ENCODE data around the gene ATP8B1. TPM values are rescaled to one million over a fixed set of nuclear protein-coding genes. Genes with fewer than 3 reads are reported as not detected.
"Not testable (repeated sequence)": the region's sequence is repeated elsewhere in the genome, so short reads cannot be mapped to it uniquely, and the experiment has no call there.

Gene ATP8B1
- total RNA-seq: 53.4 and 109 TPM in 2 replicates
- polyA plus RNA-seq: 125 and 153 TPM in 2 replicates
- 58.7 and 73.2 TPM in 2 replicates for polyA plus RNA-seq (2012)
- 71.4 and 106 TPM in 2 replicates for polyA minus RNA-seq (ENCODE audit: low replicate concordance)

DNA sequence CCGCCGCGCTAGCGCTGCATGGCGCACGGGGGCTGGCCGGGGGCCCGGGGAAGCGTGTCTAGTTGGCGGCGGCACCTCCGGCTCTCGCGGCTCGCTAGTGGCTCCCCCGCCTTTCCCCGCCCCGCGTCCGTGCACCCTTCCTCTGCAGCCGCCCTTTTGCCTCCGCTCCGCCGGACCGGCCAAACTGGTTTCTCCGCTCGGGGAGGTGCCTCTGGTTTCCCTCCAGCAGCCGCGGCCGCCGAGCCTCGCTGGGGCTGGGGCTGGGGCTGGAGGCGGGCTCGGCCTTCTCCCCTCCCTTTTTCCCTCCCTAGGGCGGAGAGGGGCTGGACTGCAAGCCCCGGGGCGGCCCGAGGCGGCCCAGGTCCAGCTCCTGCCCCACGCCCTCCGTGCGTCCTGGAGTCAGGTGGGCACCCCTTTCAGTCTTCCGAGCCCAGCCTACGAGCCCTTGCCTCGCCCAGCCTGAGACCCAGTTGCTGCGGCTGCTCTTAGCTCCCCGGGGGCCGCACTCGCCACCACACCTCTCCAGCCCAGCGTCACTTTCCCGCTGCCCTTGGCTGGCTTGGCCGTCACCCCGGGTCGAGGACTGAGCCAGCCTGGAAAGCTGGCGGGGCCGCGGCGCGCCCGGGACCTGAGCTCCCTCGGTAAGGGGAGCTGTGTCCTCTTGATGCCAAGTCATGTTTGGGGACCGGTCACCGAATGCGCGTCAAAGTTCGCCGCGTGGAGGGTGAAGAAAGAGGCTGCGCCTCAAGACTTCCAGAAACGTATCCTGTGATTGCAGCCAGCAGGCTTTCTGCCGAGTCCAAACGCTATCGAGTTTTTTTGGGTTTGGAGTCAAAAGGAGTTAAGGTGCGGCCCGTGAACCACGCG lies at the start of gene ATP8B1:
Gene ATP8B1, minus strand, starts transcription at position 213 of the 867 bp plus-strand sequence. CDS start 71,508 bp downstream, outside the sequence.
- peak; percentile 74 to 79 for DNase-seq (ENCODE audit: low read depth in 2 of 2)
- no peaks in the 10 kb centered on the region for H3K9me3 ChIP-seq (ENCODE audit: control insufficient read depth, insufficient read depth, low read depth, low read length)

DNA sequence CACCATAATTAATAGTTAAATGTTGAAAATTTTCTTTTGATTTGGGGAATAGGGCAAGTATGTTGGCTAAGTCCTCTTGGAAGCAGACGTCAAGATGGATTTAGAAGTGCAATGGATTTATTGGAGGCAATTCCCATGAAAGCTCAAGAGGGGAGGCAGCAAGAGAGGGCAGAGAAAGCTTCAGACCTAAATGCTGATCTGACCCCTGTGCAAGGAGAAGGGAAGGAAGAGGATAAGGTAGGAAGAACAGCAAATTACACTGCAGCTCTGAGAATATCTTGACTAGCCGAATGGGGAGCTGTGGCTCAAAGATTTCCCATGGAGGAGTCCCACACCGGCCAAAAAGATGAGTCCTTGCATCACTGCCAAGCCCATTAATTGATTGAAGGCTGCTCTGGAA lies 46.9 kb upstream of the ATP8B1 start:
- Histone ChIP-seq H3K9me3 (ENCODE audit: control insufficient read depth, insufficient read depth, low read depth, low read length) (no peaks in the 10 kb centered on the region), H4K20me1 (ENCODE audit: control insufficient read depth, extremely low read depth, insufficient read depth, low read length) (no peaks in the 10 kb centered on the region), H3K4me3 (replicated peaks in 1 of 4; ENCODE audit: control extremely low read depth in 1 of 4, insufficient read depth in 1 of 4, low read depth in 3 of 4, low read length in 4 of 4) (no peak overlapping the region)

More for the DNA sequence above, at the start of gene ATP8B1:
- Histone ChIP-seq H4K20me1 (ENCODE audit: control insufficient read depth, extremely low read depth, insufficient read depth, low read length) (peaks cover 3% of the 10 kb centered on the region), H3K4me2 (ENCODE audit: extremely low read depth, insufficient read depth, low read length) (peak within 1 kb of the TSS; percentile 89), H3K79me2 (ENCODE audit: control insufficient read depth, insufficient read depth, low read length) (peaks cover 68% of the 10 kb centered on the region), H2AFZ (ENCODE audit: low read length) (peak within 1 kb of the TSS; percentile 70), H3K27ac (ENCODE audit: insufficient read depth, low read length) (peak within 1 kb of the TSS; percentile 84), H3K9ac (ENCODE audit: insufficient read depth, low read length) (peak within 1 kb of the TSS; percentile 66), H3K4me3 (replicated peaks in 1 of 4; ENCODE audit: control extremely low read depth in 1 of 4, insufficient read depth in 1 of 4, low read depth in 3 of 4, low read length in 4 of 4) (peak within 1 kb of the TSS; percentile 74 to 99 (median 87)), H3K27me3 (ENCODE audit: control insufficient read depth, insufficient read depth, low read length) (no peaks in the 10 kb centered on the region), H3K4me1 (ENCODE audit: control insufficient read depth, extremely low read depth, insufficient read depth, low read length) (peaks cover 20% of the 10 kb centered on the region), H3K36me3 (ENCODE audit: control insufficient read depth, insufficient read depth, low read length) (peaks cover 4% of the 10 kb centered on the region)
- TF ChIP-seq EZH2 (IDR thresholded peaks at IDR 0.05; ENCODE audit: low read length, missing control alignments): no peak
- TF ChIP-seq, protein P1, sequence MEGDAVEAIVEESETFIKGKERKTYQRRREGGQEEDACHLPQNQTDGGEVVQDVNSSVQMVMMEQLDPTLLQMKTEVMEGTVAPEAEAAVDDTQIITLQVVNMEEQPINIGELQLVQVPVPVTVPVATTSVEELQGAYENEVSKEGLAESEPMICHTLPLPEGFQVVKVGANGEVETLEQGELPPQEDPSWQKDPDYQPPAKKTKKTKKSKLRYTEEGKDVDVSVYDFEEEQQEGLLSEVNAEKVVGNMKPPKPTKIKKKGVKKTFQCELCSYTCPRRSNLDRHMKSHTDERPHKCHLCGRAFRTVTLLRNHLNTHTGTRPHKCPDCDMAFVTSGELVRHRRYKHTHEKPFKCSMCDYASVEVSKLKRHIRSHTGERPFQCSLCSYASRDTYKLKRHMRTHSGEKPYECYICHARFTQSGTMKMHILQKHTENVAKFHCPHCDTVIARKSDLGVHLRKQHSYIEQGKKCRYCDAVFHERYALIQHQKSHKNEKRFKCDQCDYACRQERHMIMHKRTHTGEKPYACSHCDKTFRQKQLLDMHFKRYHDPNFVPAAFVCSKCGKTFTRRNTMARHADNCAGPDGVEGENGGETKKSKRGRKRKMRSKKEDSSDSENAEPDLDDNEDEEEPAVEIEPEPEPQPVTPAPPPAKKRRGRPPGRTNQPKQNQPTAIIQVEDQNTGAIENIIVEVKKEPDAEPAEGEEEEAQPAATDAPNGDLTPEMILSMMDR (conservative IDR thresholded peaks at IDR 0.05 in 1 of 2, IDR thresholded peaks at IDR 0.05 in 1 of 2; ENCODE audit: low read depth in 1 of 2, low read length in 2 of 2): no peak

DNA sequence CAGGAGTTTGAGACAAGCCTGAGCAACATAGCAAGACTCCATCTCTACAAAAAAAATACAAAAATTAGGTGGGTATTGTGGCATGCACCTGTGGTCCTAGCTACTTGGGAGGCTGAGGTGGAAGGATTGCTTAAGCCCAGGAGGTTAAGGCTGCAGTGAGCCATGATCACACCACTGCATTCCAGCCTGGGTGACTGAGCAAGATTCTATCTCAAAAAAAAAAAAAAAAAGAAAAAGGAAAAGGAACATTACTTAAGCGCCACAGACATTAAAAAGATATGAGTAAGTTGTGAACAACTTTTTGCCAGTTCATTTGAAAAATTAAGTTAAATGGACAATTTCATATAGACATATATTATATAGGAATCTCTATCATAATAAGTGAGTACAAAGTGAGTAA lies 45.3 kb upstream of the ATP8B1 start:
- DNase-seq (ENCODE audit: low read depth in 2 of 2): peak in 1 of 2 donors; percentile 60
- not testable (repeated sequence) for H3K79me2 ChIP-seq (ENCODE audit: control insufficient read depth, insufficient read depth, low read length); H3K9ac ChIP-seq (ENCODE audit: insufficient read depth, low read length); H4K20me1 ChIP-seq (ENCODE audit: control insufficient read depth, extremely low read depth, insufficient read depth, low read length); H3K27me3 ChIP-seq (ENCODE audit: control insufficient read depth, insufficient read depth, low read length); H3K4me3 ChIP-seq (replicated peaks in 1 of 4; ENCODE audit: control extremely low read depth in 1 of 4, insufficient read depth in 1 of 4, low read depth in 3 of 4, low read length in 4 of 4); H3K27ac ChIP-seq (ENCODE audit: insufficient read depth, low read length); H3K4me2 ChIP-seq (ENCODE audit: extremely low read depth, insufficient read depth, low read length); H3K9me3 ChIP-seq (ENCODE audit: control insufficient read depth, insufficient read depth, low read depth, low read length); H3K36me3 ChIP-seq (ENCODE audit: control insufficient read depth, insufficient read depth, low read length); H2AFZ ChIP-seq (ENCODE audit: low read length); H3K4me1 ChIP-seq (ENCODE audit: control insufficient read depth, extremely low read depth, insufficient read depth, low read length)

More for the DNA sequence above, 46.9 kb upstream of the ATP8B1 start:
- TF ChIP-seq, protein P1 (conservative IDR thresholded peaks at IDR 0.05 in 1 of 2, IDR thresholded peaks at IDR 0.05 in 1 of 2; ENCODE audit: low read depth in 1 of 2, low read length in 2 of 2): no peak
- no peak for TF ChIP-seq EZH2 (IDR thresholded peaks at IDR 0.05; ENCODE audit: low read length, missing control alignments)
- H3K9ac ChIP-seq (ENCODE audit: insufficient read depth, low read length): no peak overlapping the region
- no peaks in the 10 kb centered on the region for H3K27me3 ChIP-seq (ENCODE audit: control insufficient read depth, insufficient read depth, low read length)
- DNase-seq (ENCODE audit: low read depth in 2 of 2): no peak
- no peak overlapping the region for H3K4me2 ChIP-seq (ENCODE audit: extremely low read depth, insufficient read depth, low read length)
- no peaks in the 10 kb centered on the region for H3K79me2 ChIP-seq (ENCODE audit: control insufficient read depth, insufficient read depth, low read length)
- H2AFZ ChIP-seq (ENCODE audit: low read length): no peak overlapping the region
- H3K36me3 ChIP-seq (ENCODE audit: control insufficient read depth, insufficient read depth, low read length): no peaks in the 10 kb centered on the region
- peaks cover 2% of the 10 kb centered on the region for H3K4me1 ChIP-seq (ENCODE audit: control insufficient read depth, extremely low read depth, insufficient read depth, low read length)
- no peak overlapping the region for H3K27ac ChIP-seq (ENCODE audit: insufficient read depth, low read length)

DNA sequence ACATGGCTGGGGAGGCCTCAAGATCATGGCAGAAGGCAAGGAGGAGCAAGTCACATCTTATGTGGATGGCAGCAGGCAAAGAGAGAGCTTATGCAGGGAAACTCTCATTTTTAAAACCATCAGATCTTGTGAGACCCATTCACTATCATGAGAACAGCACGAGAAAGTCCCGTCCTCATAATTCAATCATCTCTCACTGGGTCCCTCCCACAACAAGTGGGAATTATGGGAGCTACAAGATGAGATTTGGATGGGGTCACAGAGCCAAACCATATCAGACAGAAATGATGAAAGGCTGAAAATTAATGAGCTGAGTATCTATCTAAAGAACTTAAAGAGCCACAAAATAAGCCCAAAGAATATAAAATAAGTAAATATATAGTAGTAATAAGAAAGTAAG lies 44.3 kb upstream of the ATP8B1 start:
- not testable (repeated sequence) for H3K27ac ChIP-seq (ENCODE audit: insufficient read depth, low read length); H4K20me1 ChIP-seq (ENCODE audit: control insufficient read depth, extremely low read depth, insufficient read depth, low read length)

More for the DNA sequence above, 44.3 kb upstream of the ATP8B1 start:
- H3K36me3 ChIP-seq (ENCODE audit: control insufficient read depth, insufficient read depth, low read length); H3K9me3 ChIP-seq (ENCODE audit: control insufficient read depth, insufficient read depth, low read depth, low read length); H3K79me2 ChIP-seq (ENCODE audit: control insufficient read depth, insufficient read depth, low read length); H3K9ac ChIP-seq (ENCODE audit: insufficient read depth, low read length); H3K4me3 ChIP-seq (replicated peaks in 1 of 4; ENCODE audit: control extremely low read depth in 1 of 4, insufficient read depth in 1 of 4, low read depth in 3 of 4, low read length in 4 of 4); H2AFZ ChIP-seq (ENCODE audit: low read length); H3K4me2 ChIP-seq (ENCODE audit: extremely low read depth, insufficient read depth, low read length); H3K27me3 ChIP-seq (ENCODE audit: control insufficient read depth, insufficient read depth, low read length); DNase-seq (ENCODE audit: low read depth in 2 of 2); H3K4me1 ChIP-seq (ENCODE audit: control insufficient read depth, extremely low read depth, insufficient read depth, low read length): not testable (repeated sequence)

Data from fibroblast of lung (primary cell).